Measurements from ENCODE around the gene ETV1.

The ETV1 gene

DNA sequence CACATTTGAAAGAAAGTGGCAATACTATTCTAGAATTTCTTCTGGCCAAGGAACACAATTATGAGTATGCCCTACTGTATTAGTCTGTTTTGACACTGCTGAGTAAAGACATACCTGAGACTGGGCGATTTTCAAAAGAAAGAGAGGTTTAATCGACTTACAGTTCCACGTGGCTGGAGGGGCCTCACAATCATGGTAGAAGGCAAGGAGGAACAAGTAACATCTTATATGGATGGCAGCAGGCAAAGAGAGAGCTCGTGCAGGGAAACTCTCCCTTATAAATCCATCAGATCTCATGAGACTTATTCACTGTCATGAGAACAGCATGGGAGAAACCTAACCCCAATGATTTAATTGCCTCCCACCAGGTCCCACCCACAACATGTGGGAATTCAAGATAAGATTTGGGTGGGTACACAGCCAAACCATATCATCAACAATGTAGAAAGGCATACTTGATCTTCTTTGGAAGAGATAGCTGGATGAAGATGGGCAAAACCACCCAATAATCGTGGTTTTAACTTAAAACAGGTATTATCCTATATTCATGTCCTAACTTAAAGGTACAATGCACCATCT, 113.9 kb downstream of the ETV1 start:
- no peak for DNase-seq

DNA sequence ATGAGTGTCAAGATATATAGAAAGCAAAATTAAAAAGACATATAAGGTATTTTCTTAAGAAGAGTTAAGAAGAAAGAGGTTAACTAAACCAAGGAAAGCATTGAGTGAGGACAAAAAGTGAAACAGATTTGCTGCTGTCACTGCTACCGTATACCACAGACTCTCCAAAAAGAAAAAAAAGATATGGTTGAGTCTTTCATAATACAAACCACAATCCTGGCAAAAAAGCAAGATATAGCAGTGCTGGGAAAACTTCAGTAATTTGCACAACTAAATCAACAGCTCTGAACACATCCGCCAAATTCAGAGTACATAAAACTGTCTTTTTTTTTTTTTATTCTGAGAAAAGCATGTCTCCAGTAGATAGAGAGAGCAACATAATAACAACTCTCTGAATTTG, 114.7 kb downstream of the ETV1 start:
- DNase-seq: no peak

DNA sequence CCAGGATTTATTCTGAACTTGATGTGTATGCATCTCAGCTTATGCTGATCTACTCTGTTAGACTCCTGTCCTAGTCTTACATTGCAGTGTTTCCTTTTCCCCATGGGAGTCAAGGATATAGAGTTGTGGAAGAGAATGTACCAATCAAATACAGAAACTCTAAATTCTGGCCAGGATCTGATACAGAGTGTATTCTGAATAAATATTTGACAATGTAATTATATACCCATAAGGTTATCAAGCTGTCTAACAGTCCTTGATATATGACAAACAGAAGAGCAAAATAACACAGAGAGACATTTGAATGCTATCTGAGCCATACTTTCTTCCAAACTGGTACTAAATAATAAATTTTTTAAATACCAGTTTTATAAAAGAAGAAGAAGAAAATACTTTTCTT, 116.8 kb downstream of the ETV1 start:
- DNase-seq: no peak

DNA sequence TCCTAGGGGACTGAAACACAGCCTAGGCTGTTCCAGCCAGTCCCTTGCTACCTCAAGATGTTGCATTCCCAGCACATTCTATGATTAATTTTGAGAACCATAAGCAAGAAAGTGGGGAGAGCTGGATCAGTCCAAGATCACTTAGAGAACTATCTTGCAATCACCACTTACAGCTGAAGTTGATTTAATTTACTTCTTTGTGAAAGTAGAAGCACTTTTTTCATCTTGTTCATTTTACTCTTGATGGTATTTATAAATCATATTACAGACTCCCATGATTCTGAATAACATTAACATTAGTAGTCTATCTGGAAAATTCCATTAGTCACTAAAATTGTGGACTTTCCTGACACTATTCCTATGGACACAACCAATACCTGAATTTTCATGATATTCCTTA, 118.5 kb downstream of the ETV1 start:
- DNase-seq: no peak

DNA sequence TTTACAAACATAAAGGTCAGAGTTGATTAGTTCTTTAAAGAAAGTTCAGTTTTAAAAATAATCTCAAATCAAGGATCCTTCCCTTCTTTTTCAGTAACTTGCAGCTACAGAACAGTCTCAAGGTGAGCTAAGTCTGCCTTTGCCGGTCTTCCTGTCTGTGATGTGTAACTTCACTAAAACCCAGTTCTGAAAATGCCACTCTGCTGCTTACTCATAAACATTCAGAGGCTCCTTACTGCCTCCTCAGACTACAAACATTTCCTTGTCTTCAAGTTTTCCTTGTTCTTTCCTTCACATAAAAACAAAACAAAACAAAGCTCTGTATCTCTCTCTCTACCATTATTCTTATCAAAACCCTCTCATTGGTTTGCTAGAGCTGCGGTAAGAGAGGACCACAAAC, 128.7 kb downstream of the ETV1 start:
- DNase-seq: no peak

DNA sequence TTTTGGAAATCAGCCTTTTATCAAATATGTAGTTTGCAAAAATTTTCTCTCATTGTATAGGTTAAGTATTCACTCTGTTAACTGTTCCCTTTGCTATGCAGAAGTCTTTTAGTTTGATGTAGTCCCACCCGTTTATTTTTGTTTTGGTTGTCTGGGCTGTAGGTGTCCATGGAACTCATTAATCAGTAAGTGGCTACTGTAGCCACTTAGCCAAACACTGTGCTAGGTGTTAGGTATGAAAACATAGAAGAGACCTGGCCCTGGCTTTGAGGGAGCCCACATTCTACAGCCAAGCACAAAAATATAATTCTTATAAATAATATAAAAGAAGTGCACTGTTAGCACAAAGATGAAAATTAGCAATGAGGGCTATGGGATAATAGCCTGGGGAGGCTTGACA, 133.5 kb downstream of the ETV1 start:
- no peak for DNase-seq

DNA sequence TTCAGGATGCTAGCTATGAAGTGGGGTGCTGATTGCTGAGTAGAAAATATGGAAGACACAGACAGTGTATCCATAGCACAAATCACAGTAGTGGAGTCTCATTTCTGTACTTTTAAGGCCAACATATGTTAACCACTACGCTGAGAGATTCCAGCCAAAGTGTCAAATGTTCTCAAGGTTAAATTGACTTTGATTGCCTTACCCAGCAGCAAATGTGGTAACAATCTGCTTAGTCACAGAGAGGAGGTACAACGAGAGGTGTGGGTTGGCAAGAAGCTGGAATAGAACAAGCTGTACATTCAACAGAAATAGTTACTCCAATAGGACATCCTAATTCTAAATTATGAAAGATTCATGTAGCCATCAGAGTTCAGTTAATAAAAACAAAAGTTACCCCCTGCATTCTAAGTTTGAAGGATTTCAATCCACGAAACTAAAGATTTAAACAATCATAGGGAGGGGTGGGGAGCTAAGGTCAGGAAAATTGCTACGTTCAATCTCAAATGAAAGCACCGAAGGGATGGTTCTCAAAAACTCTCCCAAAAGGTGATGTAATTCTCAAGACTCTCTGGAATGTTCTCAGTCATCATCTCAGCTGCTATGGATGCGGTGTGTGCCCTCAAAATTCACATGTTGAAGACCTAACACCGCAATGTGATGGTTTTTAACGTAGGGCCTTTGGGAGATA, 137.0 kb downstream of the ETV1 start:
- DNase-seq: no peak

DNA sequence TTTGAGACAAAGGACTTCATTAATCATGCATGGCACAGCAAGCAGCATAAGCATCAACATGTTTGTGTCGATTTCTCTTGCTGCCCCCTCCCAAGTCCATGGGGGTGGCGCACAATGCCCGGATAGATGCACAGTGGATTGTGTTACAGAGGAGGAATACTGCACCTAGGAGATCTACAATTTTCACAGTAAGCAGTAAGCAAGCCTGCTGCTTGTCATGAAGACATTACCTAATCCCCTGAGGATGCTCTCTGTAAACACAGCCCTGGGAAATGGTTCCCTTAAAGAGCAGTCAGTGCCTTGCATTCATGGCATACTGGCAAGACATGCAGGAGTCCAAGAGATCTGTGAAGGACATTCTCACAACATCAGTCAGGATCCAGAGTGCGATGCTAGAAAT, 137.7 kb downstream of the ETV1 start:
- DNase-seq: no peak

DNA sequence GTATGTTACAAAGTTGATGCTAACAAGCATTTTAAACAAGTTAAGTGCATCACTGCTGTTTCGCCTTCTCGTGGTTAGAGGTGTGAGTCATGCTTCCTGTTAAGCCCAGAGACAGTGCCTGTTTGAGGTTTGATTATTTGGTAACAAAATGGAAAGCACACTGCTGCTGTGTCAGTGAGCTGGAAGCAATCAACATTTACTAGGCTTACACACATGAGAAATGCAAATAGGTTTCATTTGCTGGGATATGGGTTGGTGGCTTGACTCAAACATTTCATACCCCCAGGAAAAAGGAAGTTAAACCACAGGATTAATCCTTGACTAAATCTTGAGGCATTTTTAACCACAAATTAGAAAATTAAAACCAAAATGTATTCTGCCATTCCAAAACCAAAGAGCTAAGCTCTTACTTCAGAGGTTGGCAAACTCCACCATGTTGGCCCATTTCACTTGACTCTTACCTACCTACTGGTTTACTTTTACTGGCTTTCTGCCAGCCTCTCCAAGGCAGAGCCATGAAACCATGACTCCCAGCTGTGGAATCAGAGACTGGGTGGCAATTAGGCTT, 139.2 kb downstream of the ETV1 start:
- no peak for DNase-seq

DNA sequence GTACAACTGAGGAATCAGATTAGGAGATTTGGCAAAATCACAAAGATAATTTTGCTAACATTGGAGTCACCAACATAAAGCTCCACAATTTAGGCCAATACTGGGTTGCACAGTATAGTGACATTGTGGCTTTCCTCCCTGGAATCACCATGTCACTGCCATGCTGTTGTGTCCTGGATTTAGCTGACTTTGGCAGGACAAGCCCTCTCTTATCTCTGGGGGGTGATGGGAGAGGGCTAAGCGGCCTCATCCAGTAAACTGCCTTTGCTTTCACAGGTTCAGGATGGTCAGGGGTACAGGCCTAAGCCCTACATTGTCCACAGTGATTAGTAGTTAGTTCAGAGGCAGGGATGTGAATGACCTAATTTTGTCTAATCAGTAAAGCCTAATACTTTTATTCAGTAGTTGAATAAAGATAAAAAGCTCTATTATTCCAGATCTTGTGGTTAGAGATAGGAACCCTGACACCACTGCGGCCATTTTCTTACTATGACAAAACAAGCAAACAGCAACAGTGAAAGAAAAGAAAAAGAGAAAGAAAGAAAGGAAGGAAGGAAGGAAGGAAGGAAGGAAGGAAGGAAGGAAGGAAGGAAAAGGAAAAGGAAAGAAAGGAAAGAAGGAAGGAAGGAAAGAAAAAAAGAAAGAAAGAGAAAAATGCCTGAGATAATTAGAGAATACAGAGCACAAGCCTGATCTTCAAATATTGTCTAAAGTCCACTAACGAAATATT, 140.1 kb downstream of the ETV1 start:
- no peak for DNase-seq

DNA sequence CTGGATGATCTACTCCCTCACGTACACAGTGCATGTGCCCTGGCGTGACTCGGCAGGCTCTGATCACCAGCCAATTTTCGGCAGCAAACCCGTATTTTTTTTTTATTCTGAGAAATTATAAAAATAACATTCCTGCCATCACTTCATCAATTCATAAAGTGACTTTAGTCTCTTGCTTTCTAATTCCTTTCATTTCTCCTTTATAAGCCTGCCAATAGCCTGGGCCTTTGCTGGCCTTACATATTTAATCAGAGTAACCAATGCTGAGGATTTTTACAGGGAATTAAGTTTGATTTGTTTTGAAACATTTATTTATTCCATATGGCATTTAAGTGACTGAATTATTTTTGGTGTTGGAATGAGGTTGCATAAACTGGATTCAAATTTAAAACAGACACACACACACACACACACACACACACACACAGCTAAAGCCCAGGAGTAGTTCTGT, 140.8 kb downstream of the ETV1 start:
- DNase-seq: no peak

DNA sequence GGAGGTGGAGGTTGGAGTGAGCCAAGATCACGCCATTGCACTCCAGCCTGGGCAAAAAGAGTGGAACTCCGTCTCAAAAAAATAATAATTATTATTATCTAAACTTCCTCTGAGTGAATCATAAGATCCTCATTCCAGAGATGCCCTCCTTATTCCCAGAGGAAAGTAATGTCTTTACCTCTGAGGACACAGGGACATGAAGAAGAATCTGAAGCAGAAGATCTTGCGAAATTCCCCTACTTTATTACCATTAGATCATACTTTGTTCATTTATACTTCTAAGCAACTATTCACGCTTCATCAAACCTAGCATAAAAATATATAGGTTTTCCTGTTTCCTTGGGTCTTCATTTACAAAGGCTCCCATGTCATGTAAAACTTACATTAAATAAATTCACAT, 143.1 kb downstream of the ETV1 start:
- no peak for DNase-seq

DNA sequence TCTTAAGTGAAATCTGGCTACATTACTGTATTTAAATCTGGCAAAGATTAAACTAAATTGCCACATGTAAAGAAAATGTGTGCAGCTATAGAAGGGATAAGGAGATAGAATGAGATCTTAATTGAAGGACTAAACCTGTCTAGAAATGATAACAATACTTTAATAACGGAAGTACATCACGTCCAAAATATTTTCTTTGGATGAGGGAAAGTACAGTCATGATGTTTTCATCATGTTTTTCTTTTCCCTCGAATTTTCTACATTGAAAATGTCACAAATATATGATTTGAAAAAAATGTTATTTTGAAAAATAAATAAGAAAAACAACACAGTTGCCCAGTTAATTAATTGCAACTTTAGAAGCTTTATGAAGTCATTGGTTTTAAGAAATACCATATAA, 143.9 kb downstream of the ETV1 start:
- no peak for DNase-seq

DNA sequence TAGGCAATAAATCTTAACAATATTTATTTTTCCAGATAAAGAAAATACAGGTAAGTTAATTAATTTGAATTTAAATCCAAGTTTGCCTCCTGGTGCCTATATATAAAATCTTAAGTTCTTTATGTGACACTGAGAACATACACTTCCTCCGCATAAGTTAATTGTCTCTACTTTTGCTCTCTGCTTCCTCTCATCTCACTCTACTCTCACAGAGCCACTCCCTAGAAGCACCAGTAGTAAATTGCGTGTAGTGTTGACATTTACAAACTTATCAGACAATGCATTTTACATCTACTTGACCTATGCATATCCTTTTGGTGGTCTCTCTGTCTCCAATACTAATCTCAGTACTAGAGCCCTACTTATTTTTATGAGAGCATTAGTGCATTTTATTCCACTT, 144.5 kb downstream of the ETV1 start:
- DNase-seq: no peak

DNA sequence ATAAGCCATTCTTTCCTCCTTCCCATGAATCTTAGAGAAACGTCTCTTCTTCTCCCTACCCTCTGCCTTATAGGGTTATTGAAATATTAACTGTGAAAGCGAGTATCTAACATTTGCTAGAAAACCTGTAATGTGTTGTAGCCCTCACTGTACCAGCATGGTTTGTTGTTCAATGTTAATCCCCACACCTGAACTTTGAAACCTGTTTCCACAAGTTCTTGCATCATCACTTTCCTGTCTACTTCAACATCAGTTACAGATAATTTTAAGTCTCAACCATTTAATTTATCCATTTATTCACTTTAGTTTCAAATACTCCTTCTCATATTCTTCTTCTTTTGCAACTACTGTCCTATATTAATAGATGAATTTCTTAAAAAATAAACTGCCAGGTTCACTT, 148.2 kb downstream of the ETV1 start:
- no peak for DNase-seq
